ENCODE data around the gene NDUFAF2.
"Not testable (repeated sequence)": the region's sequence is repeated elsewhere in the genome, so short reads cannot be mapped to it uniquely, and the experiment has no call there.

NDUFAF2 gene
- total RNA-seq, result 3.7 to 10.4 (median 8.1) reads per million in 18 experiments

GRCh38 chr5:60944904-60945812 is at the start of gene NDUFAF2, which contains the start of gene ERCC8:
Gene NDUFAF2, plus strand, starts transcription at chr5:60945205. Its CDS starts 51 bp downstream, at chr5:60945256.
Gene ERCC8, minus strand, starts transcription at chr5:60945070. Its CDS starts 62 bp downstream, at chr5:60945008.
- peak; percentile 93 for DNase-seq

- no peak for DNase-seq
These were observed 48.0 kb upstream of the NDUFAF2 start for GRCh38 chr5:60896991-60897390.

- no peak for DNase-seq
These were observed 41.6 kb upstream of the NDUFAF2 start for GRCh38 chr5:60903356-60903755.

GRCh38 chr5:60916646-60917045 is 28.4 kb upstream of the NDUFAF2 start:
- no peak for DNase-seq

GRCh38 chr5:60918466-60918865 is 26.5 kb upstream of the NDUFAF2 start:
- no peak for DNase-seq

GRCh38 chr5:60927450-60927849 is 17.6 kb upstream of the NDUFAF2 start:
- DNase-seq, result no peak

- DNase-seq, result no peak
These were observed 16.0 kb upstream of the NDUFAF2 start for GRCh38 chr5:60929024-60929423.

GRCh38 chr5:60943624-60944023 is 1.4 kb upstream of the NDUFAF2 start:
- peak; percentile 56 to 76 for DNase-seq

GRCh38 chr5:60945813-60946187 is 795 bp downstream of the NDUFAF2 start:
- DNase-seq, result peak in 1 of 2 donors; percentile 26

GRCh38 chr5:60948738-60949137 is 3.7 kb downstream of the NDUFAF2 start:
- DNase-seq, result no peak

- DNase-seq, result no peak
These were observed 10.2 kb downstream of the NDUFAF2 start for GRCh38 chr5:60955239-60955638.

- no peak for DNase-seq
These were observed 13.1 kb downstream of the NDUFAF2 start for GRCh38 chr5:60958088-60958487.

GRCh38 chr5:60958712-60959111 is 13.7 kb downstream of the NDUFAF2 start:
- no peak for DNase-seq

GRCh38 chr5:60959156-60959555 is 14.2 kb downstream of the NDUFAF2 start:
- DNase-seq, result peak in 1 of 2 donors; percentile 48

- peak in 1 of 2 donors; percentile 7 for DNase-seq
These were observed 15.6 kb downstream of the NDUFAF2 start for GRCh38 chr5:60960591-60960990.

GRCh38 chr5:60961685-60962084 is 16.7 kb downstream of the NDUFAF2 start:
- DNase-seq, result peak; percentile 13 to 20

GRCh38 chr5:60972231-60972630 is 27.2 kb downstream of the NDUFAF2 start:
- peak in 1 of 2 donors; percentile 6 for DNase-seq

- DNase-seq, result no peak
These were observed 33.1 kb downstream of the NDUFAF2 start for GRCh38 chr5:60977956-60978737.

GRCh38 chr5:60978968-60979367 is 34.0 kb downstream of the NDUFAF2 start:
- no peak for DNase-seq

GRCh38 chr5:60980511-60980910 is 35.5 kb downstream of the NDUFAF2 start:
- DNase-seq, result peak; percentile 39 to 60

GRCh38 chr5:60982127-60982526 is 37.1 kb downstream of the NDUFAF2 start:
- not testable (repeated sequence) for DNase-seq

- no peak for DNase-seq
These were observed 44.8 kb downstream of the NDUFAF2 start for GRCh38 chr5:60989790-60990189.

GRCh38 chr5:60992871-60993270 is 47.9 kb downstream of the NDUFAF2 start:
- no peak for DNase-seq
